Astrocyte of the spinal cord (primary cell): Measurements from ENCODE around the gene SCNM1.

Source experiments
- DNase-seq: peaks from one replicate; pipeline ENCODE4 v3.0.0; 2011; ENCODE audit warnings: low read depth, low spot score
- H3K4me3 ChIP-seq: 2 replicates; pipeline ENCODE4 v1.5.1; 2011; ENCODE audit warnings: low read depth, mild to moderate bottlenecking, low read length, moderate library complexity
- in situ Hi-C: cut with HindIII; loops from 2 replicates; pipeline ENCODE4 v1.10.0; 2017; ENCODE audit warnings: low sequenced_read_pairs
- TF ChIP-seq, protein P1 (sequence below): IDR thresholded peaks from 2 replicates; pipeline ENCODE4 v1.5.1; 2012; ENCODE audit warnings: low read depth, mild to moderate bottlenecking, low read length, inconsistent platforms

Gene SCNM1

DNA sequence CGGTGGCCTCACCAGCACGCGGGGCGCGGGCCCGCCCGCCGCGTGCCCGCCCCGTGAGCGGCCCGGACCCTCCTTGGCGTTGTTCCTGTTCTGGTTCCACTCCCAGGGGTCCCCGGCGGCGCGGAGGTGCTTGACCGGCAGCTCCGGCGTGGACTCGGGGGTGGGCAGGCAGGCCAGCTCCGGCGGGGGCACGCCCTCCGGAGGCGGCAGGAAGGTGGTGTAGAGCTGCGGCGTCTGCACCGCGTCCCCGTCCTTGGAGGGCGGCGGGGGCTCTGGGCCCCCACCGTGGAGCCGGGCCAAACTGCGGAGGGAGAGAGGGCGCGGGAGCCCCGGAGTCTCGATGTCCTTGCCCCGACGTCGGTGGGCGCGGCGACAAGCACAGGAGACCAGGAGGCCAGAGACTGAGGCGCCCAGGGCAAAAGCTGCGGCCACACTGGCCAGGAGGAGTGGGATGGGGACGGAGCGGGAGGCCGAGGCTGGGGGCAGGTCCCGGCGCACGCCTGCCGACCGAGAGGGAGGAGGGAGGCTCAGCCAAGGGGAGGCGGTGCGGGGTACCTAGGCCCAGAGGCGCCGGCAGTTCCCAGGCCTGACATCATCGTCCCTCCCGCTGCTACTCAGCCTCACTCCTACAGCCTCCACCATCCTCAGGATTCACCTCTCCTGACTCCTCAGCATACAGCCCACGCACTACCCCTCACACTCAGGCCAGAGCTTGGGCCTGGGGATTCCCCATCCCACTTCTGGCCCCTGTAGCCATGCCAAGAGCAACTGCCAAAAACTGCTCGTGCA, 32.7 kb upstream of the SCNM1 start:
- in situ Hi-C loops: no loop called here
- TF ChIP-seq, protein P1, sequence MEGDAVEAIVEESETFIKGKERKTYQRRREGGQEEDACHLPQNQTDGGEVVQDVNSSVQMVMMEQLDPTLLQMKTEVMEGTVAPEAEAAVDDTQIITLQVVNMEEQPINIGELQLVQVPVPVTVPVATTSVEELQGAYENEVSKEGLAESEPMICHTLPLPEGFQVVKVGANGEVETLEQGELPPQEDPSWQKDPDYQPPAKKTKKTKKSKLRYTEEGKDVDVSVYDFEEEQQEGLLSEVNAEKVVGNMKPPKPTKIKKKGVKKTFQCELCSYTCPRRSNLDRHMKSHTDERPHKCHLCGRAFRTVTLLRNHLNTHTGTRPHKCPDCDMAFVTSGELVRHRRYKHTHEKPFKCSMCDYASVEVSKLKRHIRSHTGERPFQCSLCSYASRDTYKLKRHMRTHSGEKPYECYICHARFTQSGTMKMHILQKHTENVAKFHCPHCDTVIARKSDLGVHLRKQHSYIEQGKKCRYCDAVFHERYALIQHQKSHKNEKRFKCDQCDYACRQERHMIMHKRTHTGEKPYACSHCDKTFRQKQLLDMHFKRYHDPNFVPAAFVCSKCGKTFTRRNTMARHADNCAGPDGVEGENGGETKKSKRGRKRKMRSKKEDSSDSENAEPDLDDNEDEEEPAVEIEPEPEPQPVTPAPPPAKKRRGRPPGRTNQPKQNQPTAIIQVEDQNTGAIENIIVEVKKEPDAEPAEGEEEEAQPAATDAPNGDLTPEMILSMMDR: no peak
- DNase-seq: no peak
- H3K4me3 ChIP-seq: no peak overlapping the region

DNA sequence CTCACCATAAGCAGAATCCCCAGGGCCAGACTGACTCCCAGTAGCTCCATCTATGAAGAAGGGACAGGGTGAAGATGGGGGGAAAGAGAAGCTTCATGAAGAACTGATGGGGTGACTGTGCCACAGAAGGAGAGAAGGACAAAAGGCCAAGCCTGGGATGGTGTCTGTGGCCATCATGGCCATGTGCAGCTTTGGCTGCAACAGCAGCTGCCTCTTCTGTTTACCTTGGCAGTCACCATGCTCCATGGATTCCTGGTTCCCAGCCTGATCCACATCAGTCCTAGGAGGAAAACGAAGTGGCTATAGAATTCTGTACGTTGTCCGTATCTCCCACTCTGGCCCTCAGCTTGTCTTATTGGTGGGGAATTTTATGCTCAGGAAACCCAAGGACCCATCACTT, 31.5 kb upstream of the SCNM1 start:
- no peak for DNase-seq
- TF ChIP-seq, protein P1: no peak
- H3K4me3 ChIP-seq: no peak overlapping the region
- in situ Hi-C loops: no loop called here

DNA sequence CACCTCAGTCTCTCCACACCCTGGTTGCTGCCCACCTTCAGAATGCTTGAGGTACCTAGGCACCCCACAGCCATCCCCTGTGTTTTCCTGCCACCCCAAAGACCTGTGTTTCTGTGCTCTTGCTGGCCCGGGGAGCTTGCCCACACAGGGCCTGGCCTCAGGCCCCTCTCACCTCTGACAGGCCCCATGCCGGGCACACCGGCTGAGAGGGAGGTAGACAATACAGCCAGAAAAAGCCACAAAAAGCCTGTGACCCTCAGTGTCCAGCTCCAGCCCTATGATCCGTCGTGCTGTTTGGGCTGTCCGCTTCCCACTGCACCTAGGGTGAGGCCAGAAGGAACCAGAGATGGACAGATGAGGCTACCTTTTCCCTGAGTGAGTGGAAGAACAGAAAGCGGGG, 31.0 kb upstream of the SCNM1 start:
- no peak for DNase-seq
- in situ Hi-C loops: no loop called here
- TF ChIP-seq, protein P1: no peak
- no peak overlapping the region for H3K4me3 ChIP-seq

DNA sequence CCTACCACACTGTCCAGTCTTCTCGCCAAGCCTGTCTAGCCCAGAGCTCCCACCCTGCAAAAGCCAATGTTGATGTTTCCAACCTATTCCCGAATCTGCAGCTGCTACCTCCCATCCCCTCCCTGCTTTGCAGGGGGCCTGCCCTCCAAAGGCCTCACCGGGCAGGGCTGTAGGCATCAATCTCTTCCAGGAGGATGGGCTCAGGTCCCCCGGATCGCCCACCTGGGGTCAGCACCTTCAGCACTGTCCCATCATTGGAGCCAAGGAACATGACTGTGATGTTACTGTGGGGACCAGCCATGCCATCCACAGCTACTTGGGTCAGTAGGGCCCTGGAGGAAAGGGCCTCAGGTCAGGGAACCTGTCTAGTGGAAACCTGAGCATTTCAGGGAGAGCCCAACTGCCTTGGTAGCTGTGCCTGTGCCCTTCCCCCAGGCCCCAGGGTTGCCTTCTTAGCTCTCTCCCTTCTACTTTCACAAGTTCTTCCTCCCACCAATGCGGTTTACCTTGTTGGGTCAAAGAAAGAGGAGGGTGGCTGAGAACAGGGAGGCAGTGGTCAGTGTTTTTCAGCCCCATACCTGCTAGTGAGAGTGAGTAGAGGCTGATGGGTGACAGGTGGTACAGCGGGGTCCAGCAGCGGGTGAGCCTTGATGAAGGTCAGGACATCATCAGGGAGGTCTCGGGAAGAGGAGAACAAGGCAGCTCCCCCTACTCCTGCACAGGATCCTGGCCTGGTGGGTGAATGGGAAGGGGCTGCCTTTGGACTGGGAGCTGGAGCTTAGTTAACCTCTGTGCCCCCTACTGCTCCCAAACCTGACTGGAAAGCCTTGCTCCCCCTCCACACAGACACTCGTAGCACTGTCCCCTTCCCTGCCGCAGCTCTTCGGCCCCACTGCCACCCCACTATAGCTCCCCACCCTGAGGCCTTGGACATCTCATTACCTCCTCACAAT, 30.2 kb upstream of the SCNM1 start:
- in situ Hi-C loops: no loop called here
- H3K4me3 ChIP-seq: no peak overlapping the region
- no peak for DNase-seq
- TF ChIP-seq, protein P1: no peak

DNA sequence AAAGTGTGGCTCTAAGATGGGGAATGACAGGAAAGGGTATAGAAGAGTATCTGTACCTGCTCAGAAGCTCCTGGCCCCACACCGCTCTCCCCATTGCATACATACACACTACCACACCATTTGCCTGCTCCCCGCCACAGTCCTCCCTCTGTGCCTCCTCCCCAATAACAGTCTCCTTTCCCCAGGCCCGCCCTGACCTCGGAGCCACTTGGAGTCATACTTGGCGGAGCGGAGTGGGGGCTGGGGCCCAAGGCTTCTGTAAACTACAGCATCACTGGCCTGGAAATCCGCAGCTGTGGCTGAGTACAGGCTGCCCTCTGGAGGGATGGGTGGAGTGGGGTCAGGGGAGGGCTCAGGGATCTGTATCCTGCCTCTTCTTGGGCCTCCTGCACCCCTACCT, 28.2 kb upstream of the SCNM1 start:
- no peak overlapping the region for H3K4me3 ChIP-seq
- in situ Hi-C loops: no loop called here
- TF ChIP-seq, protein P1: no peak
- no peak for DNase-seq

DNA sequence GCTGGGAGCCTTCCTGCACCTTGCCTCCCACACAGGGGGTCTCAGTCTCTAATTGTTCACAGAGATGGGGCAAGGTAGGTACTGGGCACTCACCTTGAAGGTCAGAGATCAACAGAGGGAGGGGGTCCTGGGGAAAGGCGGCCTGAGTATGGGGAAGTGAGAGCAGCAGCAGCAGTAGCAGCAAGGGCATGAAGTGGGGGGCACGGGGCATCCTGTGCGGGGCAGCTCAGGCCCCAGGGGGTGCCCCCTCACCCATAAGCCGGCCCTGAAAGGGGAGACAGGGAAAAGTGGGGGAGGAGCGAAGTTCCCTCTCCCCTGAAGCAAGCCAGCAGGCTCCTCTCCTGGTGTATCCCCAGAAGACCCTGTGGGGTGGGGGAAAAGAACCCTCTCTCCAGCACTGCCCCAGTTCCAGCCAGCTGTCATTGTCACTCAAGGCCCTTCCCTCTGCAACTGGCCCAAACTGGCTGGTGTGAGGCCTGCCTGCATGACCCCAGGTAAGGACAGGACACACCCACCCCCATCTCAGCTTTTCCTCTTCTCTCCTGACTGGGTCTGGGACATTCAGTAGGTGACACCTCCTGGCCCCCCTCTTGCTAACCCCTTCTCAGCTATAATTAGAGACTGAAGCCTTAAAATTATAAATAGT, 23.4 kb upstream of the SCNM1 start:
- no peak for DNase-seq
- TF ChIP-seq, protein P1: no peak
- in situ Hi-C loops: no loop called here

More for the DNA sequence above, 23.4 kb upstream of the SCNM1 start:
- no peak overlapping the region for H3K4me3 ChIP-seq
